GM12878 (cell line): Measurements from ENCODE around the gene HPS5. TPM values are rescaled to one million over a fixed set of nuclear protein-coding genes. Genes with fewer than 3 reads are reported as not detected.

ENCODE experiments used
- ATAC-seq: fragments of 200-7000 bp; cut with Tn5 transposase; 3 replicates; pipeline ENCODE4 v1.9.1; 2020; ENCODE audit warnings: mild to moderate bottlenecking, moderate library complexity
- BruUV-seq: library from RNA; stranded (reverse); fragments of 400-500 nt; replicated peaks from 2 replicates; lab custom pipeline; 2021; lab: Mats Ljungman, UMichigan
- CTCF ChIA-PET: fragments of 300-600 bp; sonication (Branson Sonifier 250); formaldehyde crosslinking; extraction: SDS; loops from one replicate; lab custom pipeline; 2021; ENCODE audit warnings: inconsistent platforms; lab: Yijun Ruan, JAX
- POLR2A ChIA-PET: fragments of 350-600 bp; formaldehyde crosslinking; extraction: SDS; loops from one replicate; lab custom pipeline; 2021; ENCODE audit warnings: inconsistent platforms; lab: Charles Lee
- RAD21 ChIA-PET: fragments of 300-600 bp; sonication (Branson Sonifier 250); formaldehyde crosslinking; loops from one replicate; lab custom pipeline; 2023; ENCODE audit warnings: antibody characterized with exemption; ENCODE audit not compliant: unreplicated experiment; lab: Charles Lee
- SMC1A ChIA-PET: fragments of 300-600 bp; sonication (Branson Sonifier 250); formaldehyde crosslinking; loops from one replicate; lab custom pipeline; 2023; ENCODE audit not compliant: unreplicated experiment, uncharacterized antibody; lab: Charles Lee
- DNase-seq: peaks from one replicate; pipeline ENCODE4 v3.0.0-alpha.2; 2011; ENCODE audit warnings: low read depth, low spot score
- FAIRE-seq: peaks from 3 replicates; lab custom pipeline; 2011; peaks lifted over from hg19 to GRCh38; lab: Jason Lieb, UNC
- H2AFZ ChIP-seq: 2 replicates; pipeline ENCODE4 v1.6.0; 2011; ENCODE audit warnings: low read depth, low read length, control low read depth; ENCODE audit not compliant: control insufficient read depth
- H3K27ac ChIP-seq: 2 replicates; pipeline ENCODE4 v1.5.1; 2011; ENCODE audit warnings: control low read depth; ENCODE audit not compliant: control insufficient read depth, insufficient read depth
- H3K27me3 ChIP-seq, 2 experiments: replicated peaks in 1 of 2; 2 replicates each; pipeline versions ENCODE4 v1.6.0 to v1.6.1; 2011; ENCODE audit warnings: low read length in 1 of 2; ENCODE audit not compliant: control insufficient read depth in 2 of 2, insufficient read depth in 2 of 2
- H3K36me3 ChIP-seq, 2 experiments: 2 replicates each; pipeline ENCODE4 v1.5.1; 2011; ENCODE audit warnings: low read length in 1 of 2; ENCODE audit not compliant: control insufficient read depth in 2 of 2, insufficient read depth in 2 of 2
- H3K4me1 ChIP-seq: 2 replicates; pipeline ENCODE4 v1.6.1; 2011; ENCODE audit warnings: mild to moderate bottlenecking, low read length, moderate library complexity, mixed read lengths; ENCODE audit not compliant: control insufficient read depth, insufficient read depth
- H3K4me2 ChIP-seq: 2 replicates; pipeline ENCODE4 v1.6.0; 2011; ENCODE audit warnings: control low read depth; ENCODE audit not compliant: control insufficient read depth, insufficient read depth
- H3K4me3 ChIP-seq: fragments of 200-600 bp; sonication (generic); 2 replicates; pipeline ENCODE4 v1.5.1; 2016
- H3K79me2 ChIP-seq: 2 replicates; pipeline ENCODE4 v1.6.0; 2011; ENCODE audit warnings: low read length; ENCODE audit not compliant: control insufficient read depth, insufficient read depth
- H3K9ac ChIP-seq: 2 replicates; pipeline ENCODE4 v1.8.0; 2011; ENCODE audit warnings: low read length, control low read depth, mixed read lengths; ENCODE audit not compliant: control insufficient read depth, insufficient read depth
- H3K9me3 ChIP-seq: replicated peaks from 3 replicates; pipeline ENCODE4 v1.5.1; 2011; ENCODE audit warnings: mild to moderate bottlenecking, low read length; ENCODE audit not compliant: control insufficient read depth, insufficient read depth
- H4K20me1 ChIP-seq: 2 replicates; pipeline ENCODE4 v1.6.0; 2011; ENCODE audit not compliant: control insufficient read depth, insufficient read depth
- ATF7 ChIP-seq: fragments of 450-650 bp; IDR thresholded peaks from 2 replicates; pipeline ENCODE4 v1.6.1; 2016; ENCODE audit warnings: low read depth, mild to moderate bottlenecking
- BRCA1 ChIP-seq: IDR thresholded peaks from 2 replicates; pipeline ENCODE4 v1.6.1; 2011; ENCODE audit warnings: low read depth, low read length, improper control_type of control experiment
- EED ChIP-seq: sonication (generic); IDR thresholded peaks from 2 replicates; pipeline ENCODE4 v1.6.1; 2016; ENCODE audit warnings: antibody characterized with exemption, low read depth
- NFYB ChIP-seq: IDR thresholded peaks from 2 replicates; pipeline ENCODE4 v1.6.1; 2011; ENCODE audit warnings: low read depth, mild to moderate bottlenecking, low read length, improper control_type of control experiment, moderate library complexity; ENCODE audit not compliant: insufficient read depth
- RBBP5 ChIP-seq: fragments of 200-600 bp; sonication (generic); conservative IDR thresholded peaks from 2 replicates; pipeline ENCODE4 v1.6.1; 2016
- SMARCA5 ChIP-seq: fragments of 450-650 bp; IDR thresholded peaks from 2 replicates; pipeline ENCODE4 v1.6.1; 2017; ENCODE audit warnings: mild to moderate bottlenecking
- ZBED1 ChIP-seq: IDR thresholded peaks from 2 replicates; pipeline ENCODE4 v1.6.1; 2016; ENCODE audit warnings: borderline replicate concordance
- ZNF217 ChIP-seq: fragments of 450-650 bp; IDR thresholded peaks from 2 replicates; pipeline ENCODE4 v1.6.1; 2017; ENCODE audit warnings: antibody characterized with exemption, mild to moderate bottlenecking
- ZNF622 ChIP-seq: fragments of 450-650 bp; IDR thresholded peaks from 2 replicates; pipeline ENCODE4 v1.6.1; 2017; ENCODE audit warnings: mild to moderate bottlenecking, inconsistent platforms
- WGBS: methylation state at CpG from one replicate; pipeline ENCODE4 v1.1.6; 2016; ENCODE audit warnings: low lambda C conversion rate; ENCODE audit not compliant: insufficient replicate concordance, insufficient coverage; ENCODE audit errors: missing lambda C conversion rate; 5-methylcytosine and 5-hydroxymethylcytosine counted together
- in situ Hi-C: fragments of 300-500 bp; cut with MboI; formaldehyde crosslinking; loops from 9 replicates; pipeline ENCODE4 v1.14.3; 2018; ENCODE audit warnings: mixed read lengths
- intact Hi-C: fragments of 100-400 bp; cut with micrococcal nuclease; formaldehyde crosslinking; loops from one replicate; pipeline ENCODE4 v1.14.2; 2022; ENCODE audit not compliant: unreplicated experiment
- polyA plus RNA-seq, 11 experiments: library from polyadenylated mRNA; depleted of rRNA in 4 of 11; unstranded in 6 of 11; stranded (reverse) in 5 of 11; fragments of >200 nt; fragmentation: Nextera tagmentation in 4 of 11; fragmentation: Illumina TruSeq in 1 of 11; extraction: Ambion mirVana in 4 of 11; extraction: Trizol in 1 of 11; gene quantifications; 1 replicate in 1 of 11; 2 replicates in 10 of 11; pipeline versions ENCODE4 v1.2.1 to v1.2.3, GENCODE V29; 2011 to 2016; ENCODE audit warnings: inconsistent platforms in 2 of 11, missing spikeins in 2 of 11, low read depth in 1 of 11
- total RNA-seq, 4 experiments: library from RNA; depleted of rRNA in 3 of 4; stranded (reverse); fragments of >200 nt in 3 of 4; fragmentation: Illumina TruSeq in 1 of 4; extraction: Trizol in 1 of 4; gene quantifications; 2 replicates each; pipeline versions ENCODE4 v1.2.1 to v1.2.3, GENCODE V29; 2013 to 2021
- TF ChIP-seq, protein P1 (sequence below), 3 experiments: IDR thresholded peaks in 2 of 3; conservative IDR thresholded peaks in 1 of 3; 2 replicates each; pipeline ENCODE4 v1.5.1; 2011; ENCODE audit warnings: low read depth in 3 of 3, low read length in 3 of 3, mild to moderate bottlenecking in 3 of 3, control low read depth in 2 of 3, moderate library complexity in 2 of 3, inconsistent platforms in 1 of 3, mixed read lengths in 1 of 3; ENCODE audit not compliant: control insufficient read depth in 2 of 3, insufficient read depth in 1 of 3; ENCODE audit errors: extremely low read depth in 1 of 3
- TF ChIP-seq, protein P2 (sequence below): fragments of 450-650 bp; IDR thresholded peaks from 2 replicates; pipeline ENCODE4 v1.6.1; 2017; ENCODE audit warnings: mild to moderate bottlenecking

HPS5 gene
- total and polyA plus RNA-seq, 10 of the 15 experiments (the other 5 are each of a cell fraction or from before 2014, with no cell fraction given) = 11.9 to 32.6 (median 23.5) TPM

DNA sequence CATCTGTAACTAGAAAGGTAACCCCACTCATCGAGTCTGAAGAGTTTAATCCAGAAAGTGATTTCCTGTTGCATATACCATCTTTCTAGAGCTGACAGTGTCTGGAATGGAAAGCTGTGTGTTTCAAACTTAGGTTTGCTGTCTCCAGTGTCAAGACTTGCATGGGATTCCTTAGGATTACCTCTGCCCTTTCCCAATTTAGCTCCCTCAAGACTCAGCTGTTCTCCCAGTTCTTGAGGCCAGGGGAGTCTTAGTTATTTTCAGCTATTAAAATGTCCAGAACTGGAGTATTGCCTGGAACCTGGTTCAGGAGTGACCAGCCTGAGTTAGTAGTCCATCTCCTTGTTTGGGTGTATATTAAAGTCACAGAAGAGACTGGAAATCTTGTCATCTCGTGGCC lies 47.5 kb upstream of the HPS5 start:
- Histone ChIP-seq H3K27me3 (no peaks in the 10 kb centered on the region), H3K9me3 (no peaks in the 10 kb centered on the region), H3K36me3 (peaks cover 3 to 16% of the 10 kb centered on the region in 2 experiments; a peak in 3 of 4 replicates), H3K4me3 (no peak overlapping the region), H3K9ac (no peak overlapping the region), H3K4me1 (no peaks in the 10 kb centered on the region), H3K79me2 (no peaks in the 10 kb centered on the region), H2AFZ (no peak overlapping the region), H3K27ac (no peak overlapping the region), H4K20me1 (no peaks in the 10 kb centered on the region; the same call in 1 of the 2 replicates), H3K4me2 (no peak overlapping the region)
- ATAC-seq = no peak
- in situ Hi-C loops = no loop called here
- FAIRE-seq = no peak
- WGBS = 79% methylated on average over 2 of the region's 2 CpGs
- ChIA-PET CTCF (interaction anchor here (1.0 kb wide), 1 partner anchor 254 kb away, joined by 3 read pairs; no protein-coding TSS in a partner anchor), RAD21 (interaction anchor here (0.6 kb wide), 1 partner anchor 258 kb away, joined by 5 read pairs; no protein-coding TSS in a partner anchor), SMC1A (interaction anchor here (0.7 to 0.9 kb wide), 2 partner anchors 144 to 263 kb away, joined by 3 read pairs; partner anchors contain the start of gene SAAL1), POLR2A (no interaction called here)
- TF ChIP-seq RBBP5 = no peak
- TF ChIP-seq ZBED1 = no peak
- TF ChIP-seq ATF7 = no peak
- TF ChIP-seq, protein P1, sequence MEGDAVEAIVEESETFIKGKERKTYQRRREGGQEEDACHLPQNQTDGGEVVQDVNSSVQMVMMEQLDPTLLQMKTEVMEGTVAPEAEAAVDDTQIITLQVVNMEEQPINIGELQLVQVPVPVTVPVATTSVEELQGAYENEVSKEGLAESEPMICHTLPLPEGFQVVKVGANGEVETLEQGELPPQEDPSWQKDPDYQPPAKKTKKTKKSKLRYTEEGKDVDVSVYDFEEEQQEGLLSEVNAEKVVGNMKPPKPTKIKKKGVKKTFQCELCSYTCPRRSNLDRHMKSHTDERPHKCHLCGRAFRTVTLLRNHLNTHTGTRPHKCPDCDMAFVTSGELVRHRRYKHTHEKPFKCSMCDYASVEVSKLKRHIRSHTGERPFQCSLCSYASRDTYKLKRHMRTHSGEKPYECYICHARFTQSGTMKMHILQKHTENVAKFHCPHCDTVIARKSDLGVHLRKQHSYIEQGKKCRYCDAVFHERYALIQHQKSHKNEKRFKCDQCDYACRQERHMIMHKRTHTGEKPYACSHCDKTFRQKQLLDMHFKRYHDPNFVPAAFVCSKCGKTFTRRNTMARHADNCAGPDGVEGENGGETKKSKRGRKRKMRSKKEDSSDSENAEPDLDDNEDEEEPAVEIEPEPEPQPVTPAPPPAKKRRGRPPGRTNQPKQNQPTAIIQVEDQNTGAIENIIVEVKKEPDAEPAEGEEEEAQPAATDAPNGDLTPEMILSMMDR (IDR thresholded peaks at IDR 0.05 in 2 of 3, conservative IDR thresholded peaks at IDR 0.05 in 1 of 3; ENCODE audit: control insufficient read depth in 2 of 3, extremely low read depth in 1 of 3, insufficient read depth in 1 of 3, low read depth in 3 of 3, low read length in 3 of 3) = no peak
- intact Hi-C loops = no loop called here
- BruUV-seq = no TSS peak
- DNase-seq = no peak

DNA sequence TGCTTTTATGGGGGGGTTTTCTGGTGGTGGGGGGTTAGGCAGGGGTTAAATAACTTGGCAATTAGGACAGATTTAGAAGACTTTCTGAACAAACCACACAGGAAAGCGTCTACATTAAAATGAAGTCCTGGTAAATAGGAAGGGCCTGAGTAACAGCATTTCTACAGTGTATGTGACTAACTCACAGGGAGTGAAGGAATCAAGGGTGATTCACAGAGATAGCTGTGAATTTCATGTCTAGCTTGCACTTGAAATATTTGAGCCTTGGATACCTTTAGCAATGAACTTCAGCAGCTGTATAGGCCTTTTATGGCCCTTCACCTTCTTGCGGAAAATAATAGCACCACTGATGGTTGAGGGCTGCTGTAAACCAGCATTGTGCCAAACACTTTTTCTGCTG lies 46.3 kb upstream of the HPS5 start:
- POLR2A ChIA-PET = no interaction called here
- no peaks in the 10 kb centered on the region for H3K27me3 ChIP-seq
- H3K36me3 ChIP-seq = peaks cover 5 to 16% of the 10 kb centered on the region in 2 experiments; a peak in 3 of 4 replicates
- no peak overlapping the region for H3K4me2 ChIP-seq
- FAIRE-seq (no peak), DNase-seq (no peak), ATAC-seq (no peak)
- no peaks in the 10 kb centered on the region for H3K4me1 ChIP-seq
- no peaks in the 10 kb centered on the region for H3K79me2 ChIP-seq
- no peak overlapping the region for H3K9ac ChIP-seq
- BruUV-seq = no TSS peak
- WGBS = 94% methylated on average over 2 of the region's 2 CpGs
- no peaks in the 10 kb centered on the region; the same call in 1 of the 2 replicates for H4K20me1 ChIP-seq
- no peak overlapping the region for H2AFZ ChIP-seq
- no peak overlapping the region for H3K4me3 ChIP-seq
- SMC1A ChIA-PET = interaction anchor here (0.6 to 1.4 kb wide), 3 partner anchors 10 to 15 kb away, joined by 3 to 4 read pairs (median 3); no protein-coding TSS in a partner anchor
- intact Hi-C loops (no loop called here), in situ Hi-C loops (no loop called here)
- no peaks in the 10 kb centered on the region for H3K9me3 ChIP-seq
- CTCF ChIA-PET = interaction anchor here (1.3 kb wide), 1 partner anchor 125 kb away, joined by 3 read pairs; no protein-coding TSS in a partner anchor
- RAD21 ChIA-PET = no interaction called here
- no peak overlapping the region for H3K27ac ChIP-seq
- no peak for TF ChIP-seq SMARCA5
- TF ChIP-seq NFYB = no peak
- no peak for TF ChIP-seq EED
- no peak for TF ChIP-seq ZNF622
- TF ChIP-seq, protein P2, sequence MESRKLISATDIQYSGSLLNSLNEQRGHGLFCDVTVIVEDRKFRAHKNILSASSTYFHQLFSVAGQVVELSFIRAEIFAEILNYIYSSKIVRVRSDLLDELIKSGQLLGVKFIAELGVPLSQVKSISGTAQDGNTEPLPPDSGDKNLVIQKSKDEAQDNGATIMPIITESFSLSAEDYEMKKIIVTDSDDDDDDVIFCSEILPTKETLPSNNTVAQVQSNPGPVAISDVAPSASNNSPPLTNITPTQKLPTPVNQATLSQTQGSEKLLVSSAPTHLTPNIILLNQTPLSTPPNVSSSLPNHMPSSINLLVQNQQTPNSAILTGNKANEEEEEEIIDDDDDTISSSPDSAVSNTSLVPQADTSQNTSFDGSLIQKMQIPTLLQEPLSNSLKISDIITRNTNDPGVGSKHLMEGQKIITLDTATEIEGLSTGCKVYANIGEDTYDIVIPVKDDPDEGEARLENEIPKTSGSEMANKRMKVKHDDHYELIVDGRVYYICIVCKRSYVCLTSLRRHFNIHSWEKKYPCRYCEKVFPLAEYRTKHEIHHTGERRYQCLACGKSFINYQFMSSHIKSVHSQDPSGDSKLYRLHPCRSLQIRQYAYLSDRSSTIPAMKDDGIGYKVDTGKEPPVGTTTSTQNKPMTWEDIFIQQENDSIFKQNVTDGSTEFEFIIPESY = no peak
- TF ChIP-seq ZNF217 = no peak
- TF ChIP-seq, protein P1 (IDR thresholded peaks at IDR 0.05 in 2 of 3, conservative IDR thresholded peaks at IDR 0.05 in 1 of 3; ENCODE audit: control insufficient read depth in 2 of 3, extremely low read depth in 1 of 3, insufficient read depth in 1 of 3, low read depth in 3 of 3, low read length in 3 of 3) = no peak
- TF ChIP-seq BRCA1 = no peak
